HepG2 (cell line): ENCODE data around the gene SYNGAP1. TPM values are rescaled to one million over a fixed set of nuclear protein-coding genes. Genes with fewer than 3 reads are reported as not detected.

Experiments
- ATAC-seq: fragments of 200-7000 bp; cut with Tn5 transposase; 3 replicates; pipeline ENCODE4 v1.9.1; 2020; ENCODE audit warnings: mild to moderate bottlenecking, moderate library complexity
- BruUV-seq: library from RNA; stranded (reverse); fragments of 400-500 nt; replicated peaks from 2 replicates; lab custom pipeline; 2021; lab: Mats Ljungman, UMichigan
- CTCF ChIA-PET: fragments of 300-600 bp; formaldehyde crosslinking; extraction: SDS; loops from one replicate; lab custom pipeline; 2021; ENCODE audit warnings: low total read pairs, inconsistent platforms, low intra/inter-chr PET ratio; lab: Yijun Ruan, JAX
- POLR2A ChIA-PET: fragments of 350-600 bp; sonication (Branson Sonifier 250); formaldehyde crosslinking; loops from one replicate; lab custom pipeline; 2020; ENCODE audit warnings: antibody characterized with exemption, inconsistent platforms; lab: Yijun Ruan, JAX
- DNase-seq: peaks from one replicate; pipeline ENCODE4 v3.0.0-alpha.2; 2015; ENCODE audit warnings: low spot score
- FAIRE-seq: peaks from 3 replicates; lab custom pipeline; 2011; peaks lifted over from hg19 to GRCh38; lab: Jason Lieb, UNC
- H2AFZ ChIP-seq: one replicate; pipeline ENCODE4 v1.6.1; 2011; ENCODE audit warnings: low read length, inconsistent platforms
- H3K27ac ChIP-seq: fragments of 300-600 bp; 3 replicates; pipeline ENCODE4 v1.8.0; 2011; ENCODE audit warnings: mixed run types, mild to moderate bottlenecking, mixed read lengths, low read length, inconsistent platforms; ENCODE audit not compliant: insufficient read depth; ENCODE audit errors: extremely low read length
- H3K27me3 ChIP-seq, 2 experiments: fragments of 200-600 bp in 1 of 2; 2 replicates in 1 of 2; 3 replicates in 1 of 2; pipeline versions ENCODE4 v1.6.0 to v1.8.0; 2011; ENCODE audit warnings: low read length in 2 of 2, mild to moderate bottlenecking in 2 of 2, moderate library complexity in 2 of 2, inconsistent platforms in 1 of 2; ENCODE audit not compliant: insufficient read depth in 2 of 2, control insufficient read depth in 1 of 2
- H3K36me3 ChIP-seq, 2 experiments: fragments of 200-600 bp in 1 of 2; replicated peaks in 1 of 2; 2 replicates in 1 of 2; 3 replicates in 1 of 2; pipeline versions ENCODE4 v1.5.1 to v1.8.0; 2011; ENCODE audit warnings: low read length in 2 of 2, inconsistent platforms in 1 of 2; ENCODE audit not compliant: insufficient read depth in 2 of 2, control insufficient read depth in 1 of 2
- H3K4me1 ChIP-seq: 2 replicates; pipeline ENCODE4 v1.5.1; 2012; ENCODE audit warnings: low read length, inconsistent platforms; ENCODE audit not compliant: insufficient read depth
- H3K4me2 ChIP-seq: 2 replicates; pipeline ENCODE4 v1.6.0; 2011; ENCODE audit warnings: low read depth, low read length, inconsistent platforms
- H3K4me3 ChIP-seq, 3 experiments: fragments of 200-600 bp in 1 of 3; sonication (generic), shearing (Covaris generic) in 1 of 3; replicated peaks in 1 of 3; 2 replicates each; pipeline ENCODE4 v1.5.1; 2011 to 2016; ENCODE audit warnings: low read length in 3 of 3, inconsistent platforms in 2 of 3, low read depth in 2 of 3, mild to moderate bottlenecking in 2 of 3, control low read depth in 1 of 3, mixed read lengths in 1 of 3; ENCODE audit not compliant: insufficient read depth in 1 of 3
- H3K79me2 ChIP-seq: one replicate; pipeline ENCODE4 v1.6.1; 2011; ENCODE audit warnings: low read length, inconsistent platforms; ENCODE audit not compliant: insufficient read depth
- H3K9ac ChIP-seq: 2 replicates; pipeline ENCODE4 v1.6.0; 2011; ENCODE audit warnings: mild to moderate bottlenecking, low read depth, low read length, inconsistent platforms; ENCODE audit not compliant: insufficient read depth
- H3K9me3 ChIP-seq: 2 replicates; pipeline ENCODE4 v1.5.1; 2012; ENCODE audit warnings: mild to moderate bottlenecking, low read length
- H4K20me1 ChIP-seq: 2 replicates; pipeline ENCODE4 v1.6.0; 2011; ENCODE audit warnings: inconsistent platforms, mild to moderate bottlenecking, low read length, moderate library complexity; ENCODE audit not compliant: insufficient read depth
- HNF1B ChIP-seq: sonication (generic); formaldehyde crosslinking; IDR thresholded peaks from 2 replicates; pipeline ENCODE4 v1.5.1; 2020; ENCODE audit warnings: mild to moderate bottlenecking, moderate library complexity, missing genetic modification reagents
- HOXA3 ChIP-seq: sonication (generic); formaldehyde crosslinking; IDR thresholded peaks from 2 replicates; pipeline ENCODE4 v1.5.0; 2020; ENCODE audit warnings: missing genetic modification reagents
- NCOA1 ChIP-seq: sonication (generic); formaldehyde crosslinking; IDR thresholded peaks from 2 replicates; pipeline ENCODE4 v1.9.0; 2021; ENCODE audit warnings: missing genetic modification reagents
- ZBTB33 ChIP-seq: sonication (generic); formaldehyde crosslinking; IDR thresholded peaks from 2 replicates; pipeline ENCODE4 v1.4.0; 2020; ENCODE audit warnings: missing genetic modification reagents
- ZBTB7B ChIP-seq: sonication (generic); formaldehyde crosslinking; IDR thresholded peaks from 2 replicates; pipeline ENCODE4 v1.4.0; 2020; ENCODE audit warnings: missing genetic modification reagents
- ZNF318 ChIP-seq: sonication (generic); formaldehyde crosslinking; IDR thresholded peaks from 2 replicates; pipeline ENCODE4 v1.4.0; 2020; ENCODE audit warnings: mild to moderate bottlenecking, missing genetic modification reagents
- WGBS: methylation state at CpG from one replicate; pipeline ENCODE4 v1.1.6; 2017; ENCODE audit warnings: low lambda C conversion rate; 5-methylcytosine and 5-hydroxymethylcytosine counted together
- in situ Hi-C: cut with HindIII; loops from 2 replicates; pipeline ENCODE4 v1.10.0; 2017; ENCODE audit warnings: low pct_unique_long_range_greater_than_20kb; ENCODE audit not compliant: extremely low pct_ligation_motif_present
- intact Hi-C: fragments of 100-400 bp; cut with micrococcal nuclease; formaldehyde crosslinking; loops from one replicate; pipeline ENCODE4 v1.10.0; 2022; ENCODE audit not compliant: unreplicated experiment
- polyA plus RNA-seq, 8 experiments: library from polyadenylated mRNA; depleted of rRNA in 3 of 8; stranded (reverse) in 7 of 8; unstranded in 1 of 8; fragments of >200 nt; fragmentation: Illumina TruSeq in 4 of 8; extraction: Trizol in 4 of 8; gene quantifications; 2 replicates each; pipeline versions ENCODE4 v1.2.1 to v1.2.3, GENCODE V29; 2011 to 2016; ENCODE audit warnings: low read depth in 4 of 8, missing spikeins in 1 of 8, mixed read lengths in 1 of 8; ENCODE audit not compliant: insufficient read depth in 1 of 8
- total RNA-seq, 5 experiments: library from RNA; depleted of rRNA; stranded (reverse); fragments of >200 nt; fragmentation: Illumina TruSeq; extraction: Trizol; gene quantifications; 2 replicates each; pipeline ENCODE4 v1.2.3, GENCODE V29; 2016; ENCODE audit warnings: low read depth in 1 of 5
- TF ChIP-seq, protein P1 (sequence below): sonication (generic); formaldehyde crosslinking; IDR thresholded peaks from 2 replicates; pipeline ENCODE4 v1.5.0; 2020; ENCODE audit warnings: missing genetic modification reagents
- TF ChIP-seq, protein P2 (sequence below): sonication (generic); formaldehyde crosslinking; IDR thresholded peaks from 2 replicates; pipeline ENCODE4 v1.4.0; 2020; ENCODE audit warnings: missing genetic modification reagents

Gene SYNGAP1
- total and polyA plus RNA-seq, 2 of the 13 experiments (the other 11 are each of a cell fraction or from before 2014, with no cell fraction given) = 0.75 to 1.1 TPM

- 15% methylated on average over 8 of the region's 8 CpGs for WGBS
- FAIRE-seq (no peak), DNase-seq (no peak), ATAC-seq (no peak)
- H2AFZ ChIP-seq = no peak overlapping the region
- in situ Hi-C loops (no loop called here), intact Hi-C loops (no loop called here)
- ChIA-PET CTCF (no interaction called here), POLR2A (interaction anchor here (1.4 kb wide), 1 partner anchor 56 kb away, joined by 3 read pairs; the partner anchor contains the start of gene ZBTB22)
- H3K4me3 ChIP-seq = no peak overlapping the region
- H3K27me3 ChIP-seq = no peaks in the 10 kb centered on the region
- H3K36me3 ChIP-seq = no peaks in the 10 kb centered on the region
- H3K4me2 ChIP-seq = no peak overlapping the region
- no TSS peak for BruUV-seq
- H3K9ac ChIP-seq = no peak overlapping the region
- H3K9me3 ChIP-seq = no peaks in the 10 kb centered on the region
- no peaks in the 10 kb centered on the region for H4K20me1 ChIP-seq
- H3K79me2 ChIP-seq = no peaks in the 10 kb centered on the region
- H3K27ac ChIP-seq = no peak overlapping the region
- peaks cover 14% of the 10 kb centered on the region for H3K4me1 ChIP-seq
- TF ChIP-seq HNF1B (CRISPR knock-in tag) (no peak), NCOA1 (CRISPR knock-in tag) (no peak), ZNF318 (CRISPR knock-in tag) (no peak), ZBTB33 (CRISPR knock-in tag) (no peak), ZBTB7B (CRISPR knock-in tag) (no peak), HOXA3 (CRISPR knock-in tag) (no peak)
- TF ChIP-seq, protein P1, sequence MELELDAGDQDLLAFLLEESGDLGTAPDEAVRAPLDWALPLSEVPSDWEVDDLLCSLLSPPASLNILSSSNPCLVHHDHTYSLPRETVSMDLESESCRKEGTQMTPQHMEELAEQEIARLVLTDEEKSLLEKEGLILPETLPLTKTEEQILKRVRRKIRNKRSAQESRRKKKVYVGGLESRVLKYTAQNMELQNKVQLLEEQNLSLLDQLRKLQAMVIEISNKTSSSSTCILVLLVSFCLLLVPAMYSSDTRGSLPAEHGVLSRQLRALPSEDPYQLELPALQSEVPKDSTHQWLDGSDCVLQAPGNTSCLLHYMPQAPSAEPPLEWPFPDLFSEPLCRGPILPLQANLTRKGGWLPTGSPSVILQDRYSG (CRISPR knock-in tag) = no peak
- TF ChIP-seq, protein P2, sequence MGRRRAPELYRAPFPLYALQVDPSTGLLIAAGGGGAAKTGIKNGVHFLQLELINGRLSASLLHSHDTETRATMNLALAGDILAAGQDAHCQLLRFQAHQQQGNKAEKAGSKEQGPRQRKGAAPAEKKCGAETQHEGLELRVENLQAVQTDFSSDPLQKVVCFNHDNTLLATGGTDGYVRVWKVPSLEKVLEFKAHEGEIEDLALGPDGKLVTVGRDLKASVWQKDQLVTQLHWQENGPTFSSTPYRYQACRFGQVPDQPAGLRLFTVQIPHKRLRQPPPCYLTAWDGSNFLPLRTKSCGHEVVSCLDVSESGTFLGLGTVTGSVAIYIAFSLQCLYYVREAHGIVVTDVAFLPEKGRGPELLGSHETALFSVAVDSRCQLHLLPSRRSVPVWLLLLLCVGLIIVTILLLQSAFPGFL (CRISPR knock-in tag) = no peak
Measured at GRCh38 chr6:33373960-33374910, 45.6 kb upstream of the SYNGAP1 start.
